Neural cell (in vitro differentiated cells): ENCODE results near the gene CAMK2G. TPM values are rescaled to one million over a fixed set of nuclear protein-coding genes. Genes with fewer than 3 reads are reported as not detected.

Source experiments
- H2AFZ ChIP-seq: fragments of 200-600, 300-800 bp; sonication (generic), shearing (Covaris generic); 2 replicates; pipeline ENCODE4 v1.6.0; 2014; ENCODE audit warnings: low read depth, mild to moderate bottlenecking, antibody characterized with exemption, low read length, moderate library complexity
- H3F3A ChIP-seq: fragments of 200-600 bp; shearing (Covaris generic); 2 replicates; pipeline ENCODE4 v1.6.1; 2016; ENCODE audit warnings: mild to moderate bottlenecking, moderate library complexity, mixed read lengths, antibody characterized with exemption, low read length; ENCODE audit not compliant: insufficient read depth, poor library complexity, severe bottlenecking
- H3K27ac ChIP-seq: fragments of 200-600, 300-800 bp; sonication (generic), shearing (Covaris generic); 2 replicates; pipeline ENCODE4 v1.5.1; 2014; ENCODE audit warnings: mild to moderate bottlenecking, low read length, moderate library complexity
- H3K27me3 ChIP-seq: fragments of 300-800, 200-600 bp; sonication (generic), shearing (Covaris generic); 2 replicates; pipeline ENCODE4 v1.6.0; 2014; ENCODE audit warnings: mild to moderate bottlenecking, low read depth, low read length, moderate library complexity; ENCODE audit not compliant: insufficient read depth
- H3K36me3 ChIP-seq: fragments of 300-800, 200-600 bp; sonication (generic), shearing (Covaris generic); 2 replicates; pipeline ENCODE4 v1.5.1; 2014; ENCODE audit warnings: mild to moderate bottlenecking, antibody characterized with exemption, low read length, moderate library complexity; ENCODE audit not compliant: insufficient read depth
- H3K4me2 ChIP-seq: fragments of 300-800, 200-600 bp; sonication (generic), shearing (Covaris generic); 2 replicates; pipeline ENCODE4 v1.6.0; 2014; ENCODE audit warnings: mild to moderate bottlenecking, low read length
- H3K4me3 ChIP-seq: fragments of 300-800, 200-600 bp; sonication (generic), shearing (Covaris generic); 2 replicates; pipeline ENCODE4 v1.5.1; 2014; ENCODE audit warnings: mild to moderate bottlenecking, low read length, moderate library complexity
- H3K79me2 ChIP-seq: fragments of 200-600 bp; shearing (Covaris generic); replicated peaks from 2 replicates; pipeline ENCODE4 v1.6.0; 2014; ENCODE audit warnings: mild to moderate bottlenecking, low read length, moderate library complexity; ENCODE audit not compliant: insufficient read depth
- H3K9ac ChIP-seq: fragments of 300-800, 200-600 bp; sonication (generic), shearing (Covaris generic); 2 replicates; pipeline ENCODE4 v1.6.1; 2016; ENCODE audit warnings: mild to moderate bottlenecking, low read length, mixed read lengths
- H3K9me2 ChIP-seq: fragments of 200-600 bp; shearing (Covaris generic); 2 replicates; pipeline ENCODE4 v1.6.1; 2016; ENCODE audit warnings: mild to moderate bottlenecking, low read length, mixed read lengths; ENCODE audit not compliant: insufficient read depth
- H3K9me3 ChIP-seq: fragments of 200-600, 300-800 bp; sonication (generic), shearing (Covaris generic); 2 replicates; pipeline ENCODE4 v1.6.1; 2016; ENCODE audit warnings: mild to moderate bottlenecking, mixed run types, low read length, moderate library complexity, mixed read lengths
- H4K20me1 ChIP-seq: fragments of 200-600 bp; shearing (Covaris generic); 2 replicates; pipeline ENCODE4 v1.6.1; 2016; ENCODE audit warnings: mild to moderate bottlenecking, mixed run types; ENCODE audit not compliant: insufficient read depth
- EP300 ChIP-seq: fragments of 450-650 bp; conservative IDR thresholded peaks from 2 replicates; pipeline ENCODE4 v1.6.1; 2014; ENCODE audit warnings: antibody characterized with exemption, mild to moderate bottlenecking, moderate library complexity; ENCODE audit not compliant: poor library complexity, severe bottlenecking
- EZH2 ChIP-seq: fragments of 200-600, 300-800 bp; shearing (Covaris generic), sonication (generic); IDR thresholded peaks from 2 replicates; pipeline ENCODE4 v1.6.1; 2014; ENCODE audit warnings: antibody characterized with exemption, low read length, borderline replicate concordance, mild to moderate bottlenecking; ENCODE audit not compliant: insufficient read depth, poor library complexity, severe bottlenecking
- MXI1 ChIP-seq: fragments of 450-650 bp; conservative IDR thresholded peaks from 2 replicates; pipeline ENCODE4 v1.6.1; 2014; ENCODE audit warnings: antibody characterized with exemption, mild to moderate bottlenecking; ENCODE audit not compliant: poor library complexity, severe bottlenecking
- POLR2AphosphoS5 ChIP-seq: IDR thresholded peaks from 2 replicates; pipeline ENCODE4 v1.6.1; 2012
- RAD21 ChIP-seq: fragments of 450-650 bp; conservative IDR thresholded peaks from 2 replicates; pipeline ENCODE4 v1.6.1; 2014; ENCODE audit warnings: antibody characterized with exemption, mild to moderate bottlenecking, moderate library complexity
- SMC3 ChIP-seq: fragments of 450-650 bp; conservative IDR thresholded peaks from 2 replicates; pipeline ENCODE4 v1.6.1; 2014; ENCODE audit warnings: antibody characterized with exemption, mild to moderate bottlenecking, moderate library complexity; ENCODE audit not compliant: poor library complexity
- TAF1 ChIP-seq: IDR thresholded peaks from 2 replicates; pipeline ENCODE4 v1.6.1; 2012; ENCODE audit warnings: low read depth
- polyA plus RNA-seq: library from polyadenylated mRNA; depleted of rRNA; stranded (reverse); fragments of >200 nt; gene quantifications from 2 replicates; pipeline ENCODE4 v1.2.3, GENCODE V29; 2014
- TF ChIP-seq, protein P1 (sequence below): fragments of 450-650 bp; IDR thresholded peaks from 2 replicates; pipeline ENCODE4 v1.5.1; 2014; ENCODE audit warnings: antibody characterized with exemption, mild to moderate bottlenecking, moderate library complexity; ENCODE audit not compliant: poor library complexity, severe bottlenecking
- TF ChIP-seq, protein P2 (sequence below): IDR thresholded peaks from 2 replicates; pipeline ENCODE4 v1.6.1; 2012; ENCODE audit warnings: borderline replicate concordance

The CAMK2G gene
- polyA plus RNA-seq, 1 donor from 2014 or later = 55.4 TPM

- Histone ChIP-seq H3K79me2 (no peaks in the 10 kb centered on the region), H3K4me3 (no peak overlapping the region), H3K9ac (no peak overlapping the region), H3K9me3 (no peaks in the 10 kb centered on the region), H3F3A (no peaks in the 10 kb centered on the region), H3K9me2 (no peaks in the 10 kb centered on the region), H4K20me1 (no peaks in the 10 kb centered on the region), H2AFZ (no peak overlapping the region), H3K4me2 (no peak overlapping the region), H3K27me3 (no peaks in the 10 kb centered on the region), H3K36me3 (no peaks in the 10 kb centered on the region), H3K27ac (no peak overlapping the region)
- TF ChIP-seq, protein P1, sequence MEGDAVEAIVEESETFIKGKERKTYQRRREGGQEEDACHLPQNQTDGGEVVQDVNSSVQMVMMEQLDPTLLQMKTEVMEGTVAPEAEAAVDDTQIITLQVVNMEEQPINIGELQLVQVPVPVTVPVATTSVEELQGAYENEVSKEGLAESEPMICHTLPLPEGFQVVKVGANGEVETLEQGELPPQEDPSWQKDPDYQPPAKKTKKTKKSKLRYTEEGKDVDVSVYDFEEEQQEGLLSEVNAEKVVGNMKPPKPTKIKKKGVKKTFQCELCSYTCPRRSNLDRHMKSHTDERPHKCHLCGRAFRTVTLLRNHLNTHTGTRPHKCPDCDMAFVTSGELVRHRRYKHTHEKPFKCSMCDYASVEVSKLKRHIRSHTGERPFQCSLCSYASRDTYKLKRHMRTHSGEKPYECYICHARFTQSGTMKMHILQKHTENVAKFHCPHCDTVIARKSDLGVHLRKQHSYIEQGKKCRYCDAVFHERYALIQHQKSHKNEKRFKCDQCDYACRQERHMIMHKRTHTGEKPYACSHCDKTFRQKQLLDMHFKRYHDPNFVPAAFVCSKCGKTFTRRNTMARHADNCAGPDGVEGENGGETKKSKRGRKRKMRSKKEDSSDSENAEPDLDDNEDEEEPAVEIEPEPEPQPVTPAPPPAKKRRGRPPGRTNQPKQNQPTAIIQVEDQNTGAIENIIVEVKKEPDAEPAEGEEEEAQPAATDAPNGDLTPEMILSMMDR = no peak
- no peak for TF ChIP-seq EP300
- TF ChIP-seq POLR2AphosphoS5 = no peak
- TF ChIP-seq SMC3 = no peak
- TF ChIP-seq, protein P2, sequence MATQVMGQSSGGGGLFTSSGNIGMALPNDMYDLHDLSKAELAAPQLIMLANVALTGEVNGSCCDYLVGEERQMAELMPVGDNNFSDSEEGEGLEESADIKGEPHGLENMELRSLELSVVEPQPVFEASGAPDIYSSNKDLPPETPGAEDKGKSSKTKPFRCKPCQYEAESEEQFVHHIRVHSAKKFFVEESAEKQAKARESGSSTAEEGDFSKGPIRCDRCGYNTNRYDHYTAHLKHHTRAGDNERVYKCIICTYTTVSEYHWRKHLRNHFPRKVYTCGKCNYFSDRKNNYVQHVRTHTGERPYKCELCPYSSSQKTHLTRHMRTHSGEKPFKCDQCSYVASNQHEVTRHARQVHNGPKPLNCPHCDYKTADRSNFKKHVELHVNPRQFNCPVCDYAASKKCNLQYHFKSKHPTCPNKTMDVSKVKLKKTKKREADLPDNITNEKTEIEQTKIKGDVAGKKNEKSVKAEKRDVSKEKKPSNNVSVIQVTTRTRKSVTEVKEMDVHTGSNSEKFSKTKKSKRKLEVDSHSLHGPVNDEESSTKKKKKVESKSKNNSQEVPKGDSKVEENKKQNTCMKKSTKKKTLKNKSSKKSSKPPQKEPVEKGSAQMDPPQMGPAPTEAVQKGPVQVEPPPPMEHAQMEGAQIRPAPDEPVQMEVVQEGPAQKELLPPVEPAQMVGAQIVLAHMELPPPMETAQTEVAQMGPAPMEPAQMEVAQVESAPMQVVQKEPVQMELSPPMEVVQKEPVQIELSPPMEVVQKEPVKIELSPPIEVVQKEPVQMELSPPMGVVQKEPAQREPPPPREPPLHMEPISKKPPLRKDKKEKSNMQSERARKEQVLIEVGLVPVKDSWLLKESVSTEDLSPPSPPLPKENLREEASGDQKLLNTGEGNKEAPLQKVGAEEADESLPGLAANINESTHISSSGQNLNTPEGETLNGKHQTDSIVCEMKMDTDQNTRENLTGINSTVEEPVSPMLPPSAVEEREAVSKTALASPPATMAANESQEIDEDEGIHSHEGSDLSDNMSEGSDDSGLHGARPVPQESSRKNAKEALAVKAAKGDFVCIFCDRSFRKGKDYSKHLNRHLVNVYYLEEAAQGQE = no peak
- TF ChIP-seq EZH2 = no peak
- TF ChIP-seq RAD21 = no peak
- no peak for TF ChIP-seq MXI1
- TF ChIP-seq TAF1 = no peak
These were observed 25.7 kb upstream of the CAMK2G start for GRCh38 chr10:73900064-73900463.

- H3K36me3 ChIP-seq = no peaks in the 10 kb centered on the region
- H3K9ac ChIP-seq = no peak overlapping the region
- no peak overlapping the region for H3K4me3 ChIP-seq
- TF ChIP-seq MXI1 = no peak
- no peak for TF ChIP-seq EP300
- no peak for TF ChIP-seq EZH2
- TF ChIP-seq, protein P1 = no peak
- no peak for TF ChIP-seq POLR2AphosphoS5
- no peak for TF ChIP-seq RAD21
- H3K79me2 ChIP-seq = no peaks in the 10 kb centered on the region
- H3K9me3 ChIP-seq = no peaks in the 10 kb centered on the region
- no peaks in the 10 kb centered on the region for H3K27me3 ChIP-seq
- H3K4me2 ChIP-seq = no peak overlapping the region
- H3K27ac ChIP-seq = no peak overlapping the region
- no peak overlapping the region for H2AFZ ChIP-seq
- no peaks in the 10 kb centered on the region for H4K20me1 ChIP-seq
- no peaks in the 10 kb centered on the region for H3F3A ChIP-seq
- no peaks in the 10 kb centered on the region for H3K9me2 ChIP-seq
These were observed 25.1 kb upstream of the CAMK2G start for GRCh38 chr10:73899423-73899822.
